H1 (cell line): ENCODE measurements around the gene MRPS18C. TPM values are rescaled to one million over a fixed set of nuclear protein-coding genes. Genes with fewer than 3 reads are reported as not detected.

Experiments used
- CTCF ChIA-PET: fragments of 300-600 bp; sonication (Branson Sonifier 250); formaldehyde crosslinking; loops from one replicate; lab custom pipeline; 2021; ENCODE audit not compliant: partially characterized antibody; lab: Charles Lee
- POLR2A ChIA-PET: fragments of 300-600 bp; sonication (Branson Sonifier 250); formaldehyde crosslinking; loops from one replicate; lab custom pipeline; 2021; ENCODE audit warnings: inconsistent platforms; ENCODE audit not compliant: partially characterized antibody; lab: Charles Lee
- DNase-seq, 2 experiments: peaks; one replicate each; pipeline versions ENCODE4 v3.0.0 to v3.0.0-alpha.2; 2010 to 2022; ENCODE audit warnings: low spot score in 2 of 2, low read depth in 1 of 2, mixed read lengths in 1 of 2
- FAIRE-seq: peaks from 2 replicates; lab custom pipeline; 2011; peaks lifted over from hg19 to GRCh38; lab: Jason Lieb, UNC
- H2AFZ ChIP-seq: 2 replicates; pipeline ENCODE4 v1.8.1; 2012; ENCODE audit warnings: low read length, inconsistent platforms
- H2AK5ac ChIP-seq: 2 replicates; pipeline ENCODE4 v1.6.1; 2013; ENCODE audit warnings: low read depth, low read length
- H2BK120ac ChIP-seq: replicated peaks from 2 replicates; pipeline ENCODE3; 2013; ENCODE audit warnings: low read depth, low read length, inconsistent platforms
- H2BK12ac ChIP-seq: 2 replicates; pipeline ENCODE4 v1.6.1; 2013; ENCODE audit warnings: low read depth, low read length
- H2BK15ac ChIP-seq: 2 replicates; pipeline ENCODE4 v1.6.1; 2013; ENCODE audit warnings: low read length
- H2BK20ac ChIP-seq: 2 replicates; pipeline ENCODE4 v1.6.1; 2013; ENCODE audit warnings: low read length
- H2BK5ac ChIP-seq: 2 replicates; pipeline ENCODE4 v1.6.1; 2013; ENCODE audit warnings: low read depth, low read length
- H3K14ac ChIP-seq: 2 replicates; pipeline ENCODE4 v1.6.1; 2013; ENCODE audit warnings: inconsistent platforms; ENCODE audit not compliant: insufficient read length
- H3K18ac ChIP-seq: 2 replicates; pipeline ENCODE4 v1.6.1; 2013; ENCODE audit warnings: low read length; ENCODE audit errors: extremely low read depth
- H3K23ac ChIP-seq: 2 replicates; pipeline ENCODE4 v1.6.1; 2013; ENCODE audit warnings: inconsistent platforms; ENCODE audit not compliant: insufficient read length
- H3K23me2 ChIP-seq: 2 replicates; pipeline ENCODE4 v1.6.1; 2013; ENCODE audit warnings: low read depth, low read length
- H3K27ac ChIP-seq: 2 replicates; pipeline ENCODE4 v1.6.1; 2011; ENCODE audit warnings: low read depth, low read length, inconsistent platforms
- H3K27me3 ChIP-seq, 4 experiments: replicated peaks in 1 of 4; 1 replicate in 1 of 4; 2 replicates in 3 of 4; pipeline versions ENCODE4 v1.6.1 to v1.8.1; 2011 to 2013; ENCODE audit warnings: low read length in 3 of 4, mild to moderate bottlenecking in 3 of 4, inconsistent platforms in 2 of 4, mixed read lengths in 2 of 4, moderate library complexity in 1 of 4; ENCODE audit not compliant: control insufficient read depth in 3 of 4, insufficient read depth in 3 of 4; ENCODE audit errors: extremely low read depth in 1 of 4
- H3K36me3 ChIP-seq, 4 experiments: 2 replicates each; pipeline versions ENCODE4 v1.6.1 to v1.8.1; 2011 to 2013; ENCODE audit warnings: mild to moderate bottlenecking in 4 of 4, low read length in 3 of 4, moderate library complexity in 2 of 4, control low read depth in 1 of 4, inconsistent platforms in 1 of 4; ENCODE audit not compliant: insufficient read depth in 4 of 4, control insufficient read depth in 2 of 4
- H3K4ac ChIP-seq: replicated peaks from 2 replicates; pipeline ENCODE3; 2013; ENCODE audit warnings: low read length, low read depth, mixed read lengths, inconsistent platforms; ENCODE audit not compliant: insufficient read length
- H3K4me1 ChIP-seq, 4 experiments: replicated peaks in 1 of 4; 1 replicate in 1 of 4; 2 replicates in 3 of 4; pipeline versions ENCODE4 v1.6.1 to v1.8.1; 2011 to 2013; ENCODE audit warnings: low read length in 3 of 4, inconsistent platforms in 2 of 4, mixed read lengths in 1 of 4; ENCODE audit not compliant: insufficient read depth in 4 of 4, control insufficient read depth in 3 of 4
- H3K4me2 ChIP-seq, 2 experiments: 2 replicates each; pipeline versions ENCODE4 v1.6.1 to v1.8.1; 2011 to 2013; ENCODE audit warnings: low read depth in 2 of 2, low read length in 2 of 2, control low read depth in 1 of 2, inconsistent platforms in 1 of 2, mild to moderate bottlenecking in 1 of 2; ENCODE audit not compliant: insufficient read depth in 1 of 2
- H3K4me3 ChIP-seq, 4 experiments: fragments of 200-600, 300-600 bp in 1 of 4; sonication (generic), shearing (Covaris generic), sonication (Bioruptor Twin) in 1 of 4; 2 replicates each; pipeline versions ENCODE4 v1.5.1 to v1.8.1; 2011 to 2016; ENCODE audit warnings: low read length in 4 of 4, low read depth in 3 of 4, control low read depth in 2 of 4, inconsistent platforms in 2 of 4, mild to moderate bottlenecking in 2 of 4, mixed read lengths in 1 of 4, moderate library complexity in 1 of 4; ENCODE audit not compliant: insufficient read depth in 2 of 4; ENCODE audit errors: extremely low read depth in 1 of 4
- H3K56ac ChIP-seq: replicated peaks from 2 replicates; pipeline ENCODE3; 2013; ENCODE audit warnings: low read depth, mild to moderate bottlenecking, mixed read lengths, low read length, inconsistent platforms; ENCODE audit not compliant: insufficient read length
- H3K79me1 ChIP-seq: 2 replicates; pipeline ENCODE4 v1.6.1; 2013; ENCODE audit warnings: low read depth, low read length, control low read depth
- H3K79me2 ChIP-seq, 2 experiments: 2 replicates each; pipeline versions ENCODE4 v1.6.1 to v1.8.1; 2012 to 2013; ENCODE audit warnings: low read length in 2 of 2, mild to moderate bottlenecking in 2 of 2, inconsistent platforms in 1 of 2; ENCODE audit not compliant: insufficient read depth in 2 of 2, control insufficient read depth in 1 of 2
- H3K9ac ChIP-seq, 4 experiments: replicated peaks in 1 of 4; 1 replicate in 1 of 4; 2 replicates in 3 of 4; pipeline versions ENCODE4 v1.6.1 to v1.8.1; 2011 to 2013; ENCODE audit warnings: low read depth in 3 of 4, low read length in 3 of 4, control low read depth in 2 of 4, mild to moderate bottlenecking in 2 of 4, moderate library complexity in 2 of 4, inconsistent platforms in 1 of 4; ENCODE audit errors: extremely low read depth in 1 of 4
- H3K9me3 ChIP-seq, 2 experiments: 2 replicates each; pipeline versions ENCODE4 v1.6.1 to v1.8.1; 2012 to 2013; ENCODE audit warnings: mild to moderate bottlenecking in 2 of 2, moderate library complexity in 2 of 2, control low read depth in 1 of 2, inconsistent platforms in 1 of 2, low read depth in 1 of 2, low read length in 1 of 2, mixed read lengths in 1 of 2; ENCODE audit not compliant: insufficient read depth in 2 of 2
- H4K20me1 ChIP-seq, 2 experiments: replicated peaks in 1 of 2; 2 replicates each; pipeline versions ENCODE3 to v1.8.1; 2011 to 2013; ENCODE audit warnings: inconsistent platforms in 2 of 2, low read length in 2 of 2, mild to moderate bottlenecking in 1 of 2; ENCODE audit not compliant: insufficient read depth in 2 of 2, control insufficient read depth in 1 of 2
- H4K5ac ChIP-seq: 2 replicates; pipeline ENCODE4 v1.6.1; 2013; ENCODE audit warnings: low read length, low read depth, mixed read lengths, inconsistent platforms; ENCODE audit not compliant: insufficient read length
- H4K8ac ChIP-seq: 2 replicates; pipeline ENCODE4 v1.8.0; 2013; ENCODE audit warnings: mild to moderate bottlenecking, moderate library complexity, low read length, inconsistent platforms; ENCODE audit not compliant: insufficient read depth; ENCODE audit errors: extremely low read depth
- H4K91ac ChIP-seq: replicated peaks from 2 replicates; pipeline ENCODE3; 2013; ENCODE audit warnings: low read length, mixed read lengths, inconsistent platforms; ENCODE audit not compliant: insufficient read length
- NANOG ChIP-seq: IDR thresholded peaks from 2 replicates; pipeline ENCODE4 v1.6.1; 2011; ENCODE audit warnings: low read length, low read depth, mild to moderate bottlenecking, inconsistent platforms; ENCODE audit not compliant: insufficient read depth, poor library complexity, severe bottlenecking
- POU5F1 ChIP-seq: IDR thresholded peaks from 2 replicates; pipeline ENCODE4 v1.6.1; 2011; ENCODE audit warnings: low read depth, mild to moderate bottlenecking, low read length, moderate library complexity
- RBBP5 ChIP-seq: IDR thresholded peaks from 2 replicates; pipeline ENCODE4 v1.7.1; 2012; ENCODE audit warnings: low read depth, mild to moderate bottlenecking, inconsistent platforms, low read length, moderate library complexity, borderline replicate concordance
- TAF1 ChIP-seq: IDR thresholded peaks from 2 replicates; pipeline ENCODE4 v1.6.1; 2011; ENCODE audit warnings: mild to moderate bottlenecking, low read depth, low read length
- WGBS, 2 experiments: shearing (Covaris generic) in 1 of 2; methylation state at CpG; one replicate each; pipeline versions ENCODE4 v1.1.6 to v1.1.7; 2013 to 2015; ENCODE audit warnings: low lambda C conversion rate in 2 of 2, mixed read lengths in 2 of 2, inconsistent platforms in 1 of 2, low coverage in 1 of 2, missing lambda C conversion rate in 1 of 2; ENCODE audit not compliant: insufficient replicate concordance in 2 of 2, insufficient coverage in 1 of 2, insufficient read length in 1 of 2; ENCODE audit errors: extremely low coverage in 1 of 2, missing lambda C conversion rate in 1 of 2; 5-methylcytosine and 5-hydroxymethylcytosine counted together
- polyA plus RNA-seq, 7 experiments: library from polyadenylated mRNA; depleted of rRNA in 3 of 7; stranded (reverse) in 5 of 7; unstranded in 2 of 7; fragments of >200 nt in 5 of 7; fragments of 200-250 nt in 2 of 7; gene quantifications; 1 replicate in 5 of 7; 2 replicates in 1 of 7; 4 replicates in 1 of 7; pipeline versions ENCODE4 v1.2.1 to v1.2.3, GENCODE V29; 2011 to 2013; ENCODE audit warnings: missing spikeins in 2 of 7, mixed read lengths in 2 of 7
- total RNA-seq: library from RNA; stranded (reverse); fragmentation: NEBNext Ultra II Directional; extraction: Animal tissue kit (Norgen Biotek cat#: 25700); gene quantifications from 2 replicates; pipeline ENCODE4 v1.2.1, GENCODE V29; 2021

MRPS18C gene
- total and polyA plus RNA-seq, 2 of the 8 experiments (the other 6 are each of a cell fraction or from before 2014, with no cell fraction given) = 22.6 to 50.3 TPM

- H3K23ac ChIP-seq = no peak overlapping the region
- no peak overlapping the region for H2BK12ac ChIP-seq
- no peak overlapping the region for H2BK15ac ChIP-seq
- H2AK5ac ChIP-seq = no peak overlapping the region
- no peak for TF ChIP-seq RBBP5
- TF ChIP-seq TAF1 = no peak
- no peak for TF ChIP-seq NANOG
- no peak for TF ChIP-seq POU5F1
- H3K36me3 ChIP-seq = peaks cover 0 to 9% (median 3%) of the 10 kb centered on the region in 4 experiments; a peak in 2 of 8 replicates
- POLR2A ChIA-PET = interaction anchor here (0.6 kb wide), 1 partner anchor 45 kb away, joined by 3 read pairs; no protein-coding TSS in a partner anchor
- H2AFZ ChIP-seq = no peak overlapping the region
- no peak overlapping the region for H3K4ac ChIP-seq
- no peaks in the 10 kb centered on the region; the same call in 1 of the 2 replicates for H3K79me1 ChIP-seq
- H3K4me3 ChIP-seq = no peak overlapping the region
- H4K20me1 ChIP-seq = no peaks in the 10 kb centered on the region
- H3K27ac ChIP-seq = no peak overlapping the region
- H3K9ac ChIP-seq = no peak overlapping the region
- H2BK20ac ChIP-seq = no peak overlapping the region
- CTCF ChIA-PET = interaction anchor here (1.2 kb wide), 1 partner anchor 35 kb away, joined by 3 read pairs; no protein-coding TSS in a partner anchor
- FAIRE-seq (no peak), DNase-seq (no peak)
- no peak overlapping the region for H3K56ac ChIP-seq
- WGBS, 2 experiments = 97% methylated on average over 2 of the region's 2 CpGs; no CpG with 5 or more reads in 1 of the 2 experiments
- H3K9me3 ChIP-seq = no peaks in the 10 kb centered on the region
- no peak overlapping the region for H4K8ac ChIP-seq
- no peak overlapping the region for H3K4me2 ChIP-seq
- H3K27me3 ChIP-seq = no peaks in the 10 kb centered on the region
- no peaks in the 10 kb centered on the region for H3K79me2 ChIP-seq
- no peak overlapping the region for H2BK120ac ChIP-seq
- no peak overlapping the region for H4K91ac ChIP-seq
- no peak overlapping the region for H3K14ac ChIP-seq
- no peak overlapping the region for H4K5ac ChIP-seq
- H2BK5ac ChIP-seq = no peak overlapping the region
- no peak overlapping the region for H3K18ac ChIP-seq
- H3K4me1 ChIP-seq = no peaks in the 10 kb centered on the region
- no peaks in the 10 kb centered on the region for H3K23me2 ChIP-seq
Measured at GRCh38 chr4:83473966-83474365, 18.1 kb downstream of the MRPS18C start.
